Right lobe of liver (tissue), 6 donors: ENCODE results near the gene NR1H4. TPM values are rescaled to one million over a fixed set of nuclear protein-coding genes. Genes with fewer than 3 reads are reported as not detected.

ENCODE experiments used
- ATAC-seq, 4 donors: fragments of 200-7000 bp; cut with Tn5 transposase; one replicate each; pipeline ENCODE4 v1.9.1; 2020; ENCODE audit warnings: mild to moderate bottlenecking in 4 of 4, moderate library complexity in 4 of 4
- DNase-seq, 3 donors: peaks; one replicate each; pipeline ENCODE4 v3.0.0-alpha.2; 2020
- H3K27ac ChIP-seq, 3 donors: fragments of 200-600 bp; one replicate each; pipeline ENCODE4 v1.8.0; 2022
- H3K27me3 ChIP-seq, 2 donors: fragments of 200-600 bp; one replicate each; pipeline ENCODE4 v1.8.0; 2022
- H3K36me3 ChIP-seq, 4 donors: fragments of 200-600 bp; sonication (generic) in 1 of 4; one replicate each; pipeline versions ENCODE4 v1.5.1 to v1.8.0; 2017 to 2022; ENCODE audit warnings: control low read depth in 1 of 4
- H3K4me1 ChIP-seq, 4 donors: fragments of 200-600 bp; sonication (generic) in 1 of 4; one replicate each; pipeline versions ENCODE4 v1.5.1 to v1.8.0; 2017 to 2022; ENCODE audit warnings: control low read depth in 1 of 4
- H3K4me3 ChIP-seq, 3 donors: fragments of 200-600 bp; one replicate each; pipeline ENCODE4 v1.8.0; 2022
- H3K9me3 ChIP-seq, 4 donors: fragments of 200-600 bp; sonication (generic) in 1 of 4; one replicate each; pipeline versions ENCODE4 v1.5.1 to v1.8.0; 2017 to 2022; ENCODE audit warnings: control low read depth in 1 of 4
- CTCF ChIP-seq, 4 donors: fragments of 200-600 bp in 3 of 4; fragments of 450-650 bp in 1 of 4; IDR thresholded peaks; one replicate each; pipeline versions ENCODE4 v1.5.1 to v1.8.0; 2016 to 2022; ENCODE audit warnings: antibody characterized with exemption in 4 of 4, mild to moderate bottlenecking in 2 of 4
- POLR2A ChIP-seq: fragments of 450-650 bp; IDR thresholded peaks from one replicate; pipeline ENCODE4 v1.6.1; 2017; ENCODE audit warnings: antibody characterized with exemption, mild to moderate bottlenecking
- WGBS: methylation state at CpG from one replicate; pipeline ENCODE4 v1.1.6; 2018; ENCODE audit warnings: low coverage, low lambda C conversion rate; ENCODE audit not compliant: insufficient coverage; ENCODE audit errors: missing lambda C conversion rate; 5-methylcytosine and 5-hydroxymethylcytosine counted together
- intact Hi-C, 2 donors: fragments of 100-400 bp; cut with DNase I; formaldehyde crosslinking; loops; one replicate each; pipeline versions ENCODE4 v1.11.2 to v1.14.1; 2022
- total RNA-seq, 6 experiments: library from RNA; depleted of rRNA in 2 of 6; stranded (reverse); fragments of >200 nt in 2 of 6; fragmentation: NEBNext Ultra II Directional in 3 of 6; extraction: Animal tissue kit (Norgen Biotek cat#: 25700) in 3 of 6; gene quantifications; one replicate each; pipeline versions ENCODE4 v1.1.0 to v1.2.4, GENCODE V29; 2016 to 2023
- donor health status: DM: no; HTN: yes; CAD: no.
- donor health status: DM: no; HTN: no; CAD: no.
- donor health status: DM: no; HTN: no; CAD: no.
- donor health status: DM: no; HTN: yes; CAD: no.
- donor health status: DM: no; HTN: yes; CAD: no.

Gene NR1H4
- total RNA-seq, 6 experiments from 2014 or later: 52.4 to 81.7 (median 62.6) TPM

GRCh38 chr12:100490056-100490455 lies 16.4 kb downstream of the NR1H4 start:
- peak overlapping the region in 2 of 3 donors; percentile 16 to 18 for H3K27ac ChIP-seq
- WGBS: 53% methylated on average over 1 of the region's 1 CpG
- no peak for TF ChIP-seq CTCF (IDR thresholded peaks at IDR 0.05)
- TF ChIP-seq POLR2A: no peak
- peaks cover 3 to 33% (median 10%) of the 10 kb centered on the region in 4 donors for H3K36me3 ChIP-seq
- peak in 1 of 4 donors; percentile 34 for ATAC-seq
- H3K9me3 ChIP-seq: no peaks in the 10 kb centered on the region
- intact Hi-C loops: no loop called here
- H3K4me1 ChIP-seq: peaks cover 0 to 50% (median under 1%) of the 10 kb centered on the region in 4 donors
- no peak overlapping the region for H3K4me3 ChIP-seq
- H3K27me3 ChIP-seq: no peaks in the 10 kb centered on the region
- DNase-seq: no peak

GRCh38 chr12:100491104-100491503 lies 17.4 kb downstream of the NR1H4 start:
- Histone ChIP-seq H3K4me1 (peaks cover 0 to 44% (median 0%) of the 10 kb centered on the region in 4 donors), H3K9me3 (no peaks in the 10 kb centered on the region), H3K27ac (no peak overlapping the region), H3K4me3 (no peak overlapping the region), H3K36me3 (peaks cover 3 to 44% (median 11%) of the 10 kb centered on the region in 4 donors), H3K27me3 (no peaks in the 10 kb centered on the region)
- intact Hi-C loops: no loop called here
- ATAC-seq (peak in 3 of 4 donors; percentile 12 to 28 (median 24)), DNase-seq (no peak)
- 66% methylated on average over 4 of the region's 4 CpGs for WGBS
- TF ChIP-seq POLR2A: no peak
- no peak for TF ChIP-seq CTCF (IDR thresholded peaks at IDR 0.05)

DNA sequence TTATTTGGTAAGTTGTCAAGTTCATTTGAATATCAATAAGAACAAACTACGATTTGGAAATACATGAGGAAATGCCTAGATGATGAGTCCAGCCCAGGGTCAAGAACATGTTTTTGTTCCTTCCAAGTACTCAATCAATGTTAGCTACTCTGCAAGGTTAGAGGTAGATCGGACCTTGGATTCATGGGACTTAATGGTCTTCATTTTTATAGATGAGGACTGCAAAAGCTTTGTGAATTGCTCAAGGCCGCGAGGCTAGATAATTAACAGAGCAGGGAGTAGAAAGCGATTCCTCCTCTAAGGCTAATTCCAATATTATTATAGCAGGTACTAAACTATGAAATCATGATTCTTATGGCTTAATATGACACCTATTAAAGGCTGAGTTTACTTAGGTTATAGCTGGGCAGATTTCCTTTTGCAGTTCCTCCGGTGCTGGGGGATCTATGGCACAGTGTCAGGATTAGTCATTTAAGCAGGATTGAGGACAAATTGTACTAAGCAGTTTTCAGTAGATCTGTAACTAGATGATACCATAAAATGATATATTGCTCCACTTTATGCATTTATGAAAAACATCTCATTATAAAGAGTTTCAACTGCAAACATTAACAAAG lies 19.8 kb downstream of the NR1H4 start:
- Histone ChIP-seq H3K4me1 (peaks cover 0 to 29% (median 0%) of the 10 kb centered on the region in 4 donors), H3K4me3 (no peak overlapping the region), H3K27me3 (no peaks in the 10 kb centered on the region), H3K36me3 (peaks cover 3 to 67% (median 11%) of the 10 kb centered on the region in 4 donors), H3K9me3 (no peaks in the 10 kb centered on the region), H3K27ac (no peak overlapping the region)
- intact Hi-C loops: no loop called here
- no peak for ATAC-seq
- WGBS: 69% methylated on average over 6 of the region's 6 CpGs
- TF ChIP-seq POLR2A: no peak
- no peak for TF ChIP-seq CTCF (IDR thresholded peaks at IDR 0.05)
- DNase-seq: no peak

DNA sequence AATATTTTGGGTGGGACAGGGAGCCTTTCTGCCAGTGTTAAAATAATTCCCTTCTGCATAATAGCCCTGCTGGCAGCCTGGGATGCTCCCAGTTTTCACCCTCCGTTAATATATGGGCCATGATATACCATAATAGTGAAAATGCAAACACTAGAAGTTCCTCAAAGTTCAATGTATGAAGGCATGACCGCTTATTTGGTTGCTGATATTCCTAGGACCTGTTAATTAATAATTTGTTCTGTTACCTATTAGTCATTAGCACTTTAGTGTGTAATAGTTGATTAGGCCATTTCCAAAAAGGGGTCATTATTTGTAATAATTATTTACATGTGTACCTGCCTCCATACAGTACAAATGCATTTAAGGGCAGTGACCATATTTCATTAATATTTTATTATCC lies 20.4 kb downstream of the NR1H4 start:
- H3K36me3 ChIP-seq: peaks cover 3 to 71% (median 11%) of the 10 kb centered on the region in 4 donors
- H3K4me3 ChIP-seq: no peak overlapping the region
- TF ChIP-seq POLR2A (no peak), CTCF (IDR thresholded peaks at IDR 0.05) (no peak)
- ATAC-seq (no peak), DNase-seq (no peak)
- intact Hi-C loops: no loop called here
- no peaks in the 10 kb centered on the region for H3K27me3 ChIP-seq
- H3K27ac ChIP-seq: no peak overlapping the region
- H3K9me3 ChIP-seq: no peaks in the 10 kb centered on the region
- H3K4me1 ChIP-seq: peaks cover 0 to 27% (median 0%) of the 10 kb centered on the region in 4 donors
- WGBS: 71% methylated on average over 1 of the region's 2 CpGs
